NCI-H748 treated with DMSO at 0.1 percent for 48 hours (cell line): Measurements from ENCODE around the gene PDCD1.

ENCODE experiments used
- DNase-seq: peaks from one replicate; lab custom pipeline; 2025; lab: John Stamatoyannopoulos, UW

The PDCD1 gene

DNA sequence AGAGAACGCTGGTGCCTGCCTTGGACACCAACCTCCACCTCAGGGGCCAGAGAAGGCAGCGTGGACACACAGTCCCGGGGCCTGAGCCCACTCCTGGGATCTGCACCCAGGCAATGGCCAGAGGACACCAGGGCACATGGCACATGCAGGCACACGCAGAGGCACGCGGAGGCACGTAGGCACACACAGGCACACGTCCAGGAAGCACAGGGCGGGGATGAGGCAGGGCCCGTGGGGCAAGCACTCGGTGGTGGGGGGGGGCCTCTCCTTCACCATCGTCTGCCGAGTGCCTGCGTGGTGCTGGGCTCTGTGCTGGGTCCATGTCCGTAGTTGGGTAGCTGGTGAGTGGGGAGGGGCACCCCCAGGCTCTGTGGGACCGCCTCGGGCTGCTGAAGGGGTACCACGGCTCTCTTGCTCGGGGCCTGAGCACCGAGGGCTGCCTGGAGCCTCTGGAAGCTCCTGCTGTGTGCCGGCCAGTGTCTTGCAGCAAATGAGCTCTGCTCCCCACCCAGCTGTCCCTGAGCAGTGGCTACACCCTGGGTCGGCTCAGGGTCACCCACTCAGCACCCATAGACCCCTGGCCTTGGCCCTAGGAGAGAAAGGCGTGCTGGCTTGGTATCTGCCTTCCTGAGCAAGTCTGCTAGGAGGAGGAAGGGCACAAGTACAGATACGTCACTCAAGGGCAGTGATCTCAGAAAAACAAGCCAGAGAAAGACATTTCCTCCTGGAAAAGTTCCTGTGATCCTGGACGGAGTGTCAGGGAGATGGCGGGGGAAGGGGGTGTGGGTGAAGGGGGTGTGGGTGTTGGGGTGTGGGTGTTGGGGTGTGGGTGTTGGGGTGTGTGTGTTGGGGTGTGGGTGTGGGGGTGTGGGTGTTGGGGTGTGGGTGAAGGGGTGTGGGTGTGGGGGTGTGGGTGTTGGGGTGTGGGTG is 37.3 kb upstream of the PDCD1 start:
- DNase-seq, result no peak

DNA sequence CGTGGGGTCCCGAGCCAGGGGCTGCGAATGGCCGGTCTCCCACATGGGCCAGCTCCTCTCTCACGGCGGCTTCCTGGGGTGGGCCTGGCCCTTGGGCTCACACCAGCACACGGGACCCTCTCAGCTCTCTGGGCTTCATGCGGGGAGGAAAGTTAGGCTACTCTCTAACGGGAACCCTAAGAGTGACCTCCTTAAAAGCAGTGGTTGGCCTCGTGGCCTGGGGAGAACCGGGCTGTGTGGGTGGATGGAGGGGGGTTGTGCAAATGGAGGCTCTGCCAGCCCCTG is 36.7 kb upstream of the PDCD1 start:
- no peak for DNase-seq

DNA sequence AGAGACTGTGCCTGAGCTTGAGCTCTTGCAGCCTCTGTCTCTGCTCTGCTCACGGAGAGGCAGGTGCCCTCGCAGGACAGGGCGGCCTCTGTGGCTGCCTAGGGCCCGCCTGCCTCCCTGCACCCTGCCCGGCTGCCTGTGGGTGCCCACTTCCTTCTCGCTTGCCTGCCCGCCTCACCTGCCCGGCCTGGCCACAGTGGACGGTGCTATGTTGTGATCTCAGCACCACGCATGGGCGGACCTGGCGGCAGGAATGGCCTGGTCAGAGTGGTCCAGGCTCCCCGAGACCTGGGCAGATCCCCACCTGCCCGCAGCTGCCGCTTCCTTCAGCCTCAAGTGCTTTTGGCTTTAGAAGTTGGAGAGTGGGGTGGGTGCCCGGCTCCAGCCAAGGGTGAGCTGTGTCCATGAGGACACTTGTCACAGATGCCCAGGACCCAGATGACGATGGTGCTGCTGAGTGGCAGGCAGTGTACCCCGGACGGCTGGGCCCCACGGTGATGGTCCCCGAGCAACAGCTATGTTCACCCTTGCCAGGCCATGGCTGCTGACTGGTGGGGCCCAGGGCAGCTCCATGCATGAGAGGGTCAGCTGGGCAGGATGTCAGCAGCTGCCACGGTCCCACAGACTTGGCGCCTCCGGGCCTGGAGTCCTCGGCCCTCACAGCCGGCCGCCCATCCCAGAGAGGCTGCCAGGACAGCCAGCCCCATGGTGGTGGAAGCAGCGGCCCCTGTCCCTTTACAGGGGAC is 36.2 kb upstream of the PDCD1 start:
- DNase-seq, result no peak

DNA sequence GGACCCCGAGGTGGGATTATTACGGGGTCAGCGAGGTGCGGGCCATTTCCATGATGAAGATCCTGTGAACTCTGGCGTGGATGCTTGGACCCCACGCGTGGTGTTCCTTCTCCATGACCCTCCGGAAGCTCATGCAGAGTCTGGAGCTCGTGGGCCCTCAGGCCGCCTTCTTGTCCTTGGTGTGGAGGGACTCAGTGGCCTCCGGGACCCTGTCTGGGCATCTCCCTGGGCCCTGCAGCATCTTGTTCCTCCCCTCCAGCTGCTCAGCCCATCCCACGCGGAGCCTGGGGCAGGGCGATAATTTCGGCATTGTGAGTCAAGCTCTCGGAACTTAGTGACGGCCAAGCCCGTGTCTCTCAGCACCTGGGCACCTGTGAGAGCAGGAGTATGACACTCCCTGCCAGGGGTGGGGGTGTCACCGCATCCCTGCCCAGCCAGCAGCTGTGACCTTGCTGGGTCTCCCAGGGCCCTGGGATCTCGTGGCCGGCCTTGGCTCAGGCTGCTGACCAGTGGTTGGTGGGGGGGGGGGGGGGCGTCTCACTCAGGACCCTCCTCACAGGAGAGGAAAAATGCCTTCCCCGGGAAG is 35.5 kb upstream of the PDCD1 start:
- DNase-seq, result no peak

- DNase-seq, result no peak
These were observed 34.6 kb upstream of the PDCD1 start for GRCh38 chr2:241893265-241893664.

- DNase-seq, result no peak
These were observed 33.8 kb upstream of the PDCD1 start for GRCh38 chr2:241892299-241893137.

DNA sequence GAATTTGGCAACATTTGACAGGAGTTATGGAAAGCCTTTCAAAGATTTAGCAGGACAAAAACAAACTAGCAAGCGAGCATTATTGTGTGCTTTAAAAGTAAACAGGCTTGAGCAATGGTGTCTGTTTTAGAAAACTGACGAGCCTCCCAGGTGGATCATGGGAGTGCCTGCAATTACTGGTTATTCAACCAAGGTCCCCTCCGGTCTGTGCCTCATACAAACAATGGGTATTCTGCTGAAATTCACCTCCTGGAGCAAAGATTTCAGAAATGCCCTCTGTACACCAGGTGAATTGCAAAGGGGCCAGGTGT is 33.2 kb upstream of the PDCD1 start:
- DNase-seq, result no peak

GRCh38 chr2:241891315-241891987 is 32.8 kb upstream of the PDCD1 start:
- no peak for DNase-seq

GRCh38 chr2:241890524-241891235 is 32.0 kb upstream of the PDCD1 start:
- no peak for DNase-seq

DNA sequence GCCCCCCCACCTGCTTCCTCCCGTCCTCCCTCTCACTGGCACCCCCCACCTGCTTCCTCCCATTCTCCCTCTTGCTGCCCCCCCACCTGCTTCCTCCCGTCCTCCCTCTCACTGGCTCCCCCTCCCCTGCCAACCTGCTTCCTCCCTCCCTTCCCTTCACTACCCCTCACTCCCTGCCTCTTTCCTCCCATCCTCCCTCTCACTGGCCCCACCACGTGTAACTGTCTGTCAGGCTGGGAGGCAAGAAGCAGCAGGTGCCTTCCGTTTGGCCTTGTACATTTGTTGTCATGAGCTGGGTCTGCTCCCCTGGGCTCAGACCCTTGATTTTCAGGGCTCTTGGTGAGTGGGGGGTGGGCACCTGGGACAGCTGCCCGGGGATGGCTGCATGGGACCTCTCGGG is 29.9 kb upstream of the PDCD1 start:
- no peak for DNase-seq

GRCh38 chr2:241887806-241888522 is 29.3 kb upstream of the PDCD1 start:
- DNase-seq, result no peak

DNA sequence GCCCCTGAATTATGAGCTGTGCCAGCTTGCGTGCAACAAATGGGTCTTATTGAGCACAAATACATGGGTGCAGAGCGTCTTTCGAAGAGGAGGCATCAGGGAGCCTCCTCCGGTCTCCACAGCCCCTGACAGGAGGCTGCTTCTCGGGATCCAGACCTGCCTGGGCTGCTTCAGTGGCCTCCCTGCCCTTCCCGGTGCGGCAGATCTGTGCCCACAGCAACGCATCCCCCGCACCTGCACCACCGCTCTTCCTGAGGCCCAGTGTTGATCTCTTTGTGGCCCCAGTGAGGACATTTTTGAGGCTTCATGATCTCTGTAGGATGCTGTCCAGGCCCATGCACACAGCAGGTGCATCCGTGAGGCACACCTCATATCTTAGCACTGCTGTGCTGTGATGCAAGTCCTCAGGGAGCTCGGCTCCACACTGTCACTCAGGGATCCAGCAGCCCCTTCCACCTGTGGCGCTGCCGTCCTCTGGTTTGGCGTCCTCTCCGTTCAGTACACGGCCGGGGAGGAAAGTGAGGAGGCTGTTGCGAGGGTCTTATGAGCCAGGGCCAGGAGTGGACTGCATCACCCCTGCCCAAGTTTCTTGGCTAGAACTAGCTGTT is 28.2 kb upstream of the PDCD1 start:
- DNase-seq, result no peak

DNA sequence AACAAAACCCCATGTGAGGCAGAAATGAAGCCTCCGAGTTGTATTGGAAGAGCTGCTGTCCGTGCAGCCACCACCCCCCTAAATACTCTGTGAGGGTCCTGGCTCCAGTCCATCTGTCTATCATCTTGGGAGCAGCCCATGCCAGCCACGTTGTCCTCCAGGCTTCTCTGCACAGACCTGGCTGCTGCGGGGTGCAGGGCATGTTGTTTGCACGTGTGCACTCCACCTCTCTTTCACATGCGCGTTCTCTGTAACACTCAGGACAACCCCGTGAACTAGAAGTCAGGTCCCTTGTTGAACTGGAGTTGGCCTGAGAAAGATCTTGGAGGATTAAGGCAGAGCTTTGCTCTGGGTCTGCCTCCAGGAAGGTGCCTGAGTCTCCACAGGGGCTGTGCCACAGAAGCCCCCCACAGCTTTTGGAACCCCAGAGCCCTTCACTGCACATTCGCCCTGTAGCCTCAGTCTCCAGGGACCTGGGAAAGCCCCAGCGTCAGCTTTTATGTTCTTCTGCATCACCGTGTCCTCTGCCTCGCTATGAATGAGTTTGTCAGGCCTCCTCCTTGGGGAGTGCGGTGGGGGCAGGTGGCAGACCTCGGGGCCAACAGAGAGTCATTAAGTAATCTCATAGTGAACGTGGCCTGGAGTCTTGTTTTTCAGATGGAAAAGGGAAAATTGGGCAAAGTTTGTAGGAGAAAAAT is 27.4 kb upstream of the PDCD1 start:
- no peak for DNase-seq

- DNase-seq, result no peak
These were observed 26.7 kb upstream of the PDCD1 start for GRCh38 chr2:241885291-241885945.

DNA sequence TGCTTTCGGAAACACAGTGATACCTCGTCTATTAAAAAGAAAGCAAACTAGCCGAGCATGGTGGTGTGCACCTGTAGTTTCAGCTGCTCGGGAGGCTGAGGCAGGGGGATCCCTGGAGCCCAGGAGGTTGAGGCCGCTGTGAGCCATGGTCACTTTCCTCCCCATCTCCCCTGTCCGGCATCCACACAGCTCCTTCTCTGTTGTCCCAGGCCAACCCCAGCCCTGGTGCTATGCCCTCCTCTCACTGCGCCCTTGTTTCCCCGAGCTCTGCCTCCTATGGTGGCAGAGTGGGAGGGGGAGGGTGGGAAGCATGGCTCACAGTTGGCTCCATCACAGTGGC is 26.2 kb upstream of the PDCD1 start:
- no peak for DNase-seq

GRCh38 chr2:241882091-241882625 is 23.5 kb upstream of the PDCD1 start:
- no peak for DNase-seq

GRCh38 chr2:241880311-241881073 is 21.8 kb upstream of the PDCD1 start:
- DNase-seq, result no peak

- DNase-seq, result no peak
These were observed 20.6 kb upstream of the PDCD1 start for GRCh38 chr2:241879326-241879725.
